Subcutaneous adipose tissue (tissue), 4 donors: ENCODE data around the gene KLHL25. TPM values are rescaled to one million over a fixed set of nuclear protein-coding genes. Genes with fewer than 3 reads are reported as not detected.

Experiments used
- CTCF ChIP-seq: fragments of 450-650 bp; IDR thresholded peaks from one replicate; pipeline ENCODE4 v1.5.1; 2016; ENCODE audit warnings: low read depth, mild to moderate bottlenecking, control low read depth, antibody characterized with exemption, moderate library complexity
- total RNA-seq, 4 donors: library from RNA; depleted of rRNA; stranded (reverse); fragments of >200 nt; gene quantifications; one replicate each; pipeline ENCODE4 v1.1.0, GENCODE V29; 2016

The KLHL25 gene
- total RNA-seq, 4 donors from 2014 or later = 8.5 to 61.2 (median 12.0) TPM

DNA sequence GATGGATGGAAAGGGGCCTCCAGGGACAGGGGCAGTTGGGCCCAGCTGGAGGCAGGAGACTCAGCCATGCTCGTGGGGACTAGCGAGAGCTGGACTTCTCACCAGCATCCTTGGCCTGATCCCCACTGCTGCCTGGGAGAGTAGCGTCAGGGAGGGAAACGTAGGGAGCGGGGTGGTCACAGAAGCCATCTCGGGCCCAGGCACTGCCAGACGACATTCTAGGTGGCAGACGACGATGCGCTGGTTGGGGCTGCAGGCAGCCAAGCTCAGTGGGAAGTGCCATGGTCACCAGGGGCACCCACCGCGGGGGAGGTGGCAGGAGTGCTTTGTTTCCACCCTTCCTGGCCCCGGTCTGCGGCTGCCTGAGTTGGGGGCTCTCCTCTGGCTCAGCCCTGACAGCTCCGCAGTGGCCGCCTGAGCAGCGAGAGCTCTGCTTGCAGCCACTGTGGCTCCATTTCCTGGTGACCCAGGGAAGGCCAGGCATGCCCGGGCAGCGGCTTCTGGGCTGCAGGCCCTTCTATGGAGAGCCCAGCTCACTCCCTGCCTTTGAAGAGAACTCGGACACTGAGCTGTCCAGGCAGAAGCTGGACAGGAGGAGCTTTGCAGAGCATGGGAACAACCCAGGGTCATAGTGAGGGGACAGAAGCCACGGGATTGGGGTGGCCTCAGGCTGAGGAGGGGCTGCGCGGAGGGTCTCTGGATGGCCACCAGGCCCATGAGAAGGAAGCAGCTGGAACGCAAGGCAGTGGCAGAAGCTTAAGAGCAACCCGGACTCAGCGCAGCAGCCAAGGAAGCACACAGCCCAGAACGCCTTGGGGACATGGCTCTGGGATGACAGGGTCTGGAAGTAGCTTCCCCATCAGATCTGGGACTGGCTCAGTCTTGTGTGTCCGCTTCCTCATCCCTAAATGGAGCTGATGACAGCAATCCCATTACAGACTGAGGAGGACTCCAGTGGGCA, 30.8 kb downstream of the KLHL25 start:
- TF ChIP-seq CTCF = no peak

GRCh38 chr15:85763157-85763556, 31.6 kb downstream of the KLHL25 start:
- no peak for TF ChIP-seq CTCF

DNA sequence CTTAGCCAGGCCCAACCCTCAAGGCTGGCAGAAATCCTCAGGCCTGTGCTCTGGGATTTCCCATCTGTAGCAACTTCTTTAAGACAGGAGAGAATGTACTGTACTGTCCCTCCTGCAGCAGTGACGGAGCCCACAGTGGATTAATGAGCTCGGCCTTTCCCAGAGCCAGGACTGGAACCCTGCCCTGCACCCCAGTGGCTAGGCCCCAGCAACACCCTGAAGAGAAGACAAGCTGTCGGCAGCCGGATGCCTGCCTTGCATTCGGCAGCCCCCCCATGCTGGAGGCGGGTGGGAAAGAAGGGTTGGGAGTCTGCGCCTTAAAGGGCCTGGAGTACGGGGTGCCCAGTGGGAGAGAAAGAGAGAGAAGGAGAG, 32.0 kb downstream of the KLHL25 start:
- no peak for TF ChIP-seq CTCF

DNA sequence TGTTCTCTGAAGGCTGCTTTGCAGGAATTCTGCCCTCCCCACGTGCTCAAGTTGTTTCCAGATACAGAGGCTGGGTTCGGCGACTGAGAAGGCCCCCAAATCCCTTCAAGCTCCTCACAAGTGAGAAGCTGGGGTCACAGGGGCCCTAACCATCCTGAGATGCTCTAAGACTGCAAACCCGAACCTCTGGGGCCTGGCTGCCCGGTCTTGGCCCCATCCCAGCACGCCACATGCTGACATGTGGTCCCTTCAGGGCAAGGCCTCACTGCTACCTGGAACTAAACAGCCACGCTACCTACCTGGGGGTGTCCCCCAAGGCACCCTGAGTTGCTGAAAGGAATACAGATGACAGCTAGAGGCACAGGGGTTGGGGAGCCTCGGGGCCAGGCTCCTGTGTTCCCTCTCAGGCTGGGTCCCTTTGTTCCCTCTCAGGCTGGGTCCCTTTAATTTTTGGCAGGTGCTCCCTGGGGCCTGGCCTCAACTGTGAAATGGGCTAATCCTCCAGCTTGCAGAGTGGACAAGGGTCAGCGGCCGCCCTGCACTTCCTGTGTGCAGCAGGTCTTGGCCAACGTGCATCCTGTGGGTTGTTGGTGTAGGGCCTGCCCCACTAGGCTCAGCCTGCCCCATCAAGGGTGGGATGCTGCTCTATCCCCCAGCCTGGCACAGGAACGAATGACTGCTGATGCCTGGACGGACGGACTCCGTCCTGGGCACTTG, 32.5 kb downstream of the KLHL25 start:
- no peak for TF ChIP-seq CTCF

DNA sequence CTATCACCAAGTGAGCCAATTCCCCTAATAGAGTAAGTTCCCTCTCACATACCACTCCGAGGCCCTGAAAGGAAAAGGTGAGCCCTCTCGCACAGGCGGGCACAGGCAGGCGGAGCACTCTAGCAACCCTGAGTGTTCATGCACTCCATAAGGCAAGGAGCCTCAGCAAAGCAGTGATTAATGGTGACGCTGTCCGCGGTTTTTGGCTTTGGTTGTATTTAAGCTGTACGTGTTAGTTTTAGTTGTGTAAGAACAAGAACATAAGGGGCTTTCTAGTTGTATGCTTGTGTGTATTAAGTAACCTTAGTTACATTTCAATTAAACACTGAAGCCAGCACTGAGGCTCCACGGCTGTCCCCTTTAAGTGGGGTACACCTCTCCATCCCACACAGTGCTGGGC, 33.1 kb downstream of the KLHL25 start:
- no peak for TF ChIP-seq CTCF

DNA sequence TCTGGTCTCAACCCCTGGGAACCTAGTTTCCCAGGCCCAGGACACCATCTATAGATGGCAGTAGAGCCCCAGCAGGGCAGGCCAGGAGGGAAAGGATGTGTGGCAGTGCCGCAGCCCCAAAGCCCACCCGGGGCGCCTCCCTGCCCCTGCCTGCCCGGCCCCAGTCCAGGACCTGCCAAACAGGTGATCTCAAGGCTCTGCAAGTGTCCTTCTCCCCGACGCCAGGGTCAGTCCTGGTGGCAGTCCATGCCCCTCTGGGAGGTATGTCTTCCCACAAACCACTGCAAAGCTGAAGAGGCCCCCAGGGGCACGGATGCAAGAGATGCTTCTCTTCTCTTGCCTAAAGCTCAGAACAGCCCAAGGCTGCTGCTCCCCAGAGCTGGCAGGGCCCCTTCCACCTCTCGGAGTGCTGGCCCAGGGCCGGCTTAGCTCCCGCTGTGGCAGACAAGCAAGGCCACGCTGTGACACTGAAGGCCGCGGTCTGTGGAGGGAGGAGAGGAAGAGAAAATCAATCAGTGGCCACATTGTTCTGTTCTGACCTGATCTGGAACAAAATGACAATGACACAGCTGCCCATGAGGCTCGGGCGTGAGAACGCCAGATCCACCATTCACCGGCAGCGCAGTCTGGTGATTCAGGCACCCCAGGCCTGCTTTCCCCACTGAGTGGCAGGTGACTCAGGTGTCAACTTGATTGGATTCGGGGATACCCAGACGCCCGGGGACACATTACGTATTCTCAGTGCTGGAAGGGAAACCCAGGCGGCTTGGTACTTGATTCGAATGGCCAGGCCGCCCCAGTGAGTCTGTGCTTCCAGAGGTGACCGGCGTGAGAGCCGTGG, 34.0 kb downstream of the KLHL25 start:
- TF ChIP-seq CTCF = no peak

- no peak for TF ChIP-seq CTCF
These were observed 34.7 kb downstream of the KLHL25 start for GRCh38 chr15:85760049-85760448.
